ENCODE data around the gene STK17A. TPM values are rescaled to one million over a fixed set of nuclear protein-coding genes. Genes with fewer than 3 reads are reported as not detected.

STK17A gene
- polyA plus RNA-seq, 1 donor from 2014 or later: 7.9 TPM

DNA sequence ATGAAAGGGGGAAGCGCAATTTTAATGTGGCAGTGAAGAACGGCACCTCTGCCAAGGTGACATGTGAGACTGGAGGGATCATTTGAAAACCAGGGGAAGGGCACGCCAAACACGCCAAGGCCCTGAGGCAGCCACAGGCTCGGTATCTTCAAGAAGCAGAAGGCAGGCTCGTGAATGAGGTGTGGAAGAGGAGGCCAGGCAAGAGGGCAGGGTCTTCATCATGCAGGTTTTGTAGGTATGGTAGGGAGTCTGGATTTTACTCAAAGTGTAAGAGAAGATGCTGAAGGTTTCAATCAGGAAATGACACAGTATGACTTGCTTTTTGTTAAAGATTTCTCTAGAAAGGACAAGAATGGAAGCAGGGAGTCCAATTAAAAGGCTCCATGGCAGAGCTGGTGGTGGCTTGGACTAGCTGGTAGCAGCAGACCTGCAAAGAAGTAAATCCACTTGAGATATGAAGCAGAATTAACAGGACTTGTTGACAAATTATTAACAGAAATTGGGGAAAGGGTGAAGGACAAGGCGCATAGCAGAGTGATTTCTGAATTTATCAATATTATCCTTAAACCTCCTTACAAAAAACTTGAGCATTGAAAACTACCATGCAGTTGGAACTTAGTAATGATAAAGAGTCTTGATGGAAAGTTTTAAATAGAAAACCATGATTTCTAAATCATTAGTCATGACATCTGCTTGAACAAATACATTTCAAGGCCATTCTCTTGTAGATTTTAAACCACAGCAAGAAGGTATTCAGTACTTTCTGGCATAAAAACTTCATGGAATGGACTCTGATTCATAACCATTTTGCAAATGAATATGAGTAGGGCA, 76.0 kb downstream of the STK17A start:
- H3K9me2 ChIP-seq (ENCODE audit: insufficient read depth, low read length): no peaks in the 10 kb centered on the region
- H3K79me2 ChIP-seq (replicated peaks; ENCODE audit: insufficient read depth, low read length): peaks cover 4% of the 10 kb centered on the region
- H3K9ac ChIP-seq (ENCODE audit: low read length): no peak overlapping the region
- H3K36me3 ChIP-seq (ENCODE audit: insufficient read depth, low read length): no peaks in the 10 kb centered on the region
- H3K4me2 ChIP-seq (ENCODE audit: low read length): no peak overlapping the region
- H3K4me3 ChIP-seq (ENCODE audit: low read length): no peak overlapping the region
- H2AFZ ChIP-seq (ENCODE audit: low read depth, low read length): no peak overlapping the region
- H3F3A ChIP-seq (ENCODE audit: insufficient read depth, low read length, poor library complexity, severe bottlenecking): no peaks in the 10 kb centered on the region
- no peak overlapping the region for H3K27ac ChIP-seq (ENCODE audit: low read length)
- no peaks in the 10 kb centered on the region for H4K20me1 ChIP-seq (ENCODE audit: insufficient read depth)
- no peaks in the 10 kb centered on the region for H3K9me3 ChIP-seq (ENCODE audit: low read length)
- no peaks in the 10 kb centered on the region for H3K27me3 ChIP-seq (ENCODE audit: insufficient read depth, low read depth, low read length)
- TF ChIP-seq, protein P1, sequence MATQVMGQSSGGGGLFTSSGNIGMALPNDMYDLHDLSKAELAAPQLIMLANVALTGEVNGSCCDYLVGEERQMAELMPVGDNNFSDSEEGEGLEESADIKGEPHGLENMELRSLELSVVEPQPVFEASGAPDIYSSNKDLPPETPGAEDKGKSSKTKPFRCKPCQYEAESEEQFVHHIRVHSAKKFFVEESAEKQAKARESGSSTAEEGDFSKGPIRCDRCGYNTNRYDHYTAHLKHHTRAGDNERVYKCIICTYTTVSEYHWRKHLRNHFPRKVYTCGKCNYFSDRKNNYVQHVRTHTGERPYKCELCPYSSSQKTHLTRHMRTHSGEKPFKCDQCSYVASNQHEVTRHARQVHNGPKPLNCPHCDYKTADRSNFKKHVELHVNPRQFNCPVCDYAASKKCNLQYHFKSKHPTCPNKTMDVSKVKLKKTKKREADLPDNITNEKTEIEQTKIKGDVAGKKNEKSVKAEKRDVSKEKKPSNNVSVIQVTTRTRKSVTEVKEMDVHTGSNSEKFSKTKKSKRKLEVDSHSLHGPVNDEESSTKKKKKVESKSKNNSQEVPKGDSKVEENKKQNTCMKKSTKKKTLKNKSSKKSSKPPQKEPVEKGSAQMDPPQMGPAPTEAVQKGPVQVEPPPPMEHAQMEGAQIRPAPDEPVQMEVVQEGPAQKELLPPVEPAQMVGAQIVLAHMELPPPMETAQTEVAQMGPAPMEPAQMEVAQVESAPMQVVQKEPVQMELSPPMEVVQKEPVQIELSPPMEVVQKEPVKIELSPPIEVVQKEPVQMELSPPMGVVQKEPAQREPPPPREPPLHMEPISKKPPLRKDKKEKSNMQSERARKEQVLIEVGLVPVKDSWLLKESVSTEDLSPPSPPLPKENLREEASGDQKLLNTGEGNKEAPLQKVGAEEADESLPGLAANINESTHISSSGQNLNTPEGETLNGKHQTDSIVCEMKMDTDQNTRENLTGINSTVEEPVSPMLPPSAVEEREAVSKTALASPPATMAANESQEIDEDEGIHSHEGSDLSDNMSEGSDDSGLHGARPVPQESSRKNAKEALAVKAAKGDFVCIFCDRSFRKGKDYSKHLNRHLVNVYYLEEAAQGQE (IDR thresholded peaks at IDR 0.05; ENCODE audit: borderline replicate concordance): no peak
- TF ChIP-seq EP300 (conservative IDR thresholded peaks at IDR 0.05; ENCODE audit: poor library complexity, severe bottlenecking) (no peak), TAF1 (IDR thresholded peaks at IDR 0.05; ENCODE audit: low read depth) (no peak), MXI1 (conservative IDR thresholded peaks at IDR 0.05; ENCODE audit: poor library complexity, severe bottlenecking) (no peak), EZH2 (IDR thresholded peaks at IDR 0.05; ENCODE audit: borderline replicate concordance, insufficient read depth, low read length, poor library complexity, severe bottlenecking) (no peak), SMC3 (conservative IDR thresholded peaks at IDR 0.05; ENCODE audit: poor library complexity) (no peak), RAD21 (conservative IDR thresholded peaks at IDR 0.05) (no peak), POLR2AphosphoS5 (IDR thresholded peaks at IDR 0.05) (no peak)
- TF ChIP-seq, protein P2, sequence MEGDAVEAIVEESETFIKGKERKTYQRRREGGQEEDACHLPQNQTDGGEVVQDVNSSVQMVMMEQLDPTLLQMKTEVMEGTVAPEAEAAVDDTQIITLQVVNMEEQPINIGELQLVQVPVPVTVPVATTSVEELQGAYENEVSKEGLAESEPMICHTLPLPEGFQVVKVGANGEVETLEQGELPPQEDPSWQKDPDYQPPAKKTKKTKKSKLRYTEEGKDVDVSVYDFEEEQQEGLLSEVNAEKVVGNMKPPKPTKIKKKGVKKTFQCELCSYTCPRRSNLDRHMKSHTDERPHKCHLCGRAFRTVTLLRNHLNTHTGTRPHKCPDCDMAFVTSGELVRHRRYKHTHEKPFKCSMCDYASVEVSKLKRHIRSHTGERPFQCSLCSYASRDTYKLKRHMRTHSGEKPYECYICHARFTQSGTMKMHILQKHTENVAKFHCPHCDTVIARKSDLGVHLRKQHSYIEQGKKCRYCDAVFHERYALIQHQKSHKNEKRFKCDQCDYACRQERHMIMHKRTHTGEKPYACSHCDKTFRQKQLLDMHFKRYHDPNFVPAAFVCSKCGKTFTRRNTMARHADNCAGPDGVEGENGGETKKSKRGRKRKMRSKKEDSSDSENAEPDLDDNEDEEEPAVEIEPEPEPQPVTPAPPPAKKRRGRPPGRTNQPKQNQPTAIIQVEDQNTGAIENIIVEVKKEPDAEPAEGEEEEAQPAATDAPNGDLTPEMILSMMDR (IDR thresholded peaks at IDR 0.05; ENCODE audit: poor library complexity, severe bottlenecking): no peak

DNA sequence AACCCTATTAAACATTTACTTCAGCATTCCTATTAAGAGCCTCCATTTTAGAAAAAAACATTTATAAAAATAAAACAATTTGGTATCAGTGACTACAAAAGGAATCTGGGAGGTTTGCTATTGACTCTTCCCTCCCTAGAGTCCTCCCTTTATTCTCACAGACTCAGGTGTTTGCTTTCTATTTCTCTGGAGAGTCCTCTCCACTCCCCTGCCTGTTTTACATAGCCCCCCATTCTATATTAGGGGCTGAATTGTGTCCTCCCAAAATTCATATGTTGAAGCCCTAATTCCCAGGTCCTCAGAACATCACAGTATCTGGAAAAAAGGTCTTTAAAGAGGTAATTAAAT, 76.6 kb downstream of the STK17A start:
- no peak overlapping the region for H3K27ac ChIP-seq (ENCODE audit: low read length)
- H2AFZ ChIP-seq (ENCODE audit: low read depth, low read length): no peak overlapping the region
- H3K36me3 ChIP-seq (ENCODE audit: insufficient read depth, low read length): no peaks in the 10 kb centered on the region
- no peaks in the 10 kb centered on the region for H4K20me1 ChIP-seq (ENCODE audit: insufficient read depth)
- H3K79me2 ChIP-seq (replicated peaks; ENCODE audit: insufficient read depth, low read length): peaks cover 4% of the 10 kb centered on the region
- no peaks in the 10 kb centered on the region for H3K9me2 ChIP-seq (ENCODE audit: insufficient read depth, low read length)
- TF ChIP-seq MXI1 (conservative IDR thresholded peaks at IDR 0.05; ENCODE audit: poor library complexity, severe bottlenecking): no peak
- TF ChIP-seq, protein P1 (IDR thresholded peaks at IDR 0.05; ENCODE audit: borderline replicate concordance): no peak
- TF ChIP-seq SMC3 (conservative IDR thresholded peaks at IDR 0.05; ENCODE audit: poor library complexity): no peak
- TF ChIP-seq, protein P2 (IDR thresholded peaks at IDR 0.05; ENCODE audit: poor library complexity, severe bottlenecking): no peak
- TF ChIP-seq POLR2AphosphoS5 (IDR thresholded peaks at IDR 0.05): no peak
- TF ChIP-seq TAF1 (IDR thresholded peaks at IDR 0.05; ENCODE audit: low read depth): no peak
- H3K27me3 ChIP-seq (ENCODE audit: insufficient read depth, low read depth, low read length): no peaks in the 10 kb centered on the region
- no peaks in the 10 kb centered on the region for H3F3A ChIP-seq (ENCODE audit: insufficient read depth, low read length, poor library complexity, severe bottlenecking)
- no peak overlapping the region for H3K4me2 ChIP-seq (ENCODE audit: low read length)
- no peak overlapping the region for H3K9ac ChIP-seq (ENCODE audit: low read length)
- H3K9me3 ChIP-seq (ENCODE audit: low read length): no peaks in the 10 kb centered on the region
- H3K4me3 ChIP-seq (ENCODE audit: low read length): no peak overlapping the region
